ENCODE data around the gene KREMEN2. TPM values are rescaled to one million over a fixed set of nuclear protein-coding genes. Genes with fewer than 3 reads are reported as not detected.
"Not testable (repeated sequence)": the region's sequence is repeated elsewhere in the genome, so short reads cannot be mapped to it uniquely, and the experiment has no call there.

The KREMEN2 gene
- total RNA-seq, 4 donors from 2014 or later = 1.9 to 3.8 (median 2.5) TPM

DNA sequence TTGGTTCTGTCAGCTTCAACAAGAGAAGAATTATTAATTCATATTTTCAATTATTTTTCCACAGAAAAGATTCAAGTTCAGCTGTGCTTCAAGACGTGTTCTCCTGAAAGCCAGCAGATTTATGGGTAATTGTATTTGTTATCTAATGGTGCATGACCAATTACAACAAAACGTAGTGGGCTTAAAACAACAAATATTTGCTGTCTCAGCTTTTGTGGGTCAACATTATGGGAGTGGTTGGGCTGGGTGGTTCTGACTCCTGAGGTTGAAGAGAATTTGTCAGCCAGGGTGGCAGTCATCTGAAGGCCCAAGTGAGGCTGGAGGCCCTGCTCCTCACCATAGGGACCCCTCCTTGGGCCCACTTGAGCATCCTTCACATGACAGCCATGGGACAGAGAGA lies 24.1 kb upstream of the KREMEN2 start:
- intact Hi-C loops (cut with DNase I; ENCODE audit: low total_unique reads) = no loop called here
- H3K4me3 ChIP-seq (ENCODE audit: low read depth, poor library complexity, severe bottlenecking) = no peak overlapping the region
- 83 to 85% methylated on average over 2 of the region's 2 CpGs for WGBS, 2 donors
- no peak for DNase-seq (ENCODE audit: low spot score in 2 of 2)
- TF ChIP-seq POLR2A (IDR thresholded peaks at IDR 0.05) = no peak
- TF ChIP-seq, protein P1, sequence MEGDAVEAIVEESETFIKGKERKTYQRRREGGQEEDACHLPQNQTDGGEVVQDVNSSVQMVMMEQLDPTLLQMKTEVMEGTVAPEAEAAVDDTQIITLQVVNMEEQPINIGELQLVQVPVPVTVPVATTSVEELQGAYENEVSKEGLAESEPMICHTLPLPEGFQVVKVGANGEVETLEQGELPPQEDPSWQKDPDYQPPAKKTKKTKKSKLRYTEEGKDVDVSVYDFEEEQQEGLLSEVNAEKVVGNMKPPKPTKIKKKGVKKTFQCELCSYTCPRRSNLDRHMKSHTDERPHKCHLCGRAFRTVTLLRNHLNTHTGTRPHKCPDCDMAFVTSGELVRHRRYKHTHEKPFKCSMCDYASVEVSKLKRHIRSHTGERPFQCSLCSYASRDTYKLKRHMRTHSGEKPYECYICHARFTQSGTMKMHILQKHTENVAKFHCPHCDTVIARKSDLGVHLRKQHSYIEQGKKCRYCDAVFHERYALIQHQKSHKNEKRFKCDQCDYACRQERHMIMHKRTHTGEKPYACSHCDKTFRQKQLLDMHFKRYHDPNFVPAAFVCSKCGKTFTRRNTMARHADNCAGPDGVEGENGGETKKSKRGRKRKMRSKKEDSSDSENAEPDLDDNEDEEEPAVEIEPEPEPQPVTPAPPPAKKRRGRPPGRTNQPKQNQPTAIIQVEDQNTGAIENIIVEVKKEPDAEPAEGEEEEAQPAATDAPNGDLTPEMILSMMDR (IDR thresholded peaks at IDR 0.05) = no peak

DNA sequence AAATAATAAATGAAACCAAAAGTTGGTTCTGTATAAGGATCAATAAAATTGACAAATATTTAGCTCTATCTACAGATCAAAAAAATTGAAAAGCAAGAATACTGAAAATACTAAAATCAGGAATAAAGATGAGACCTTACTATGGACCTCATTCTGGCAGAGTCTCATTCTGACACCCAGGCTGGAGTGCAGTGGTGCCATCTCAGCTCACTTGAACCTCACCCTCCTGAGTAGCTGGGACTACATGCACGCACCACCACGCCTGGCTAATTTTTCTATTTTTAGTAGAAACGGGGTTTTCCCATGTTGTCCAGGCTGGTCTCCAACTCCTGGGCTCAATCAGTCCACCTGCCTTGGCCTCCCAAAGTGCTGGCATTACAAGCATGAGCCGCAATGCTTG lies 22.0 kb upstream of the KREMEN2 start:
- H3K4me3 ChIP-seq (ENCODE audit: low read depth, poor library complexity, severe bottlenecking) = no peak overlapping the region
- intact Hi-C loops (cut with DNase I; ENCODE audit: low total_unique reads) = no loop called here
- DNase-seq (ENCODE audit: low spot score in 2 of 2) = no peak
- TF ChIP-seq, protein P1 (IDR thresholded peaks at IDR 0.05) = no peak
- no peak for TF ChIP-seq POLR2A (IDR thresholded peaks at IDR 0.05)
- WGBS, 2 donors = 62 to 65% methylated on average over 4 of the region's 4 CpGs

- H3K4me3 ChIP-seq (ENCODE audit: low read depth, poor library complexity, severe bottlenecking); DNase-seq (ENCODE audit: low spot score in 2 of 2); intact Hi-C loops (cut with DNase I; ENCODE audit: low total_unique reads): not testable (repeated sequence)
- 77 to 90% methylated on average over 11 to 12 of the region's 12 CpGs for WGBS, 2 donors
These were observed 20.4 kb upstream of the KREMEN2 start for GRCh38 chr16:2943716-2944115.

DNA sequence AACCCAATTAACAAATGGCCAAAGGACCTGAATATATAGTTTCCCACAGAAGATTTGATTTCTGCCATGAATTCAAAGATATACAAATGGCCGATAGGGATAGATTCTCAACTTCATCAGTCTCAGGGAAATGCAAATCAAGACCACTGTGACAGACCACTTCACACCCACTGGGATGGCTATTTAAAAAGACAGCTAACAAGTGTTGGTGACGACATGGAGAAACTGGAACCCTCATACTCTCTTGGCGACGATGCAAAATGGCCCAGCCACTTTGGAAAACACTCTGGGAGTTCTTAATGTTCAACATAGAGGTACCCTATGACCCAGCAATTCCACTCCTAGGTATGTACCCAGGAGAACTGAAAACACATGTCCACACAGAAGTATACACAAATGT lies 17.4 kb upstream of the KREMEN2 start:
- 95 to 97% methylated on average over 4 of the region's 4 CpGs for WGBS, 2 donors
- TF ChIP-seq POLR2A (IDR thresholded peaks at IDR 0.05) = no peak
- TF ChIP-seq, protein P1 (IDR thresholded peaks at IDR 0.05) = no peak
- intact Hi-C loops (cut with DNase I; ENCODE audit: low total_unique reads) = no loop called here
- DNase-seq (ENCODE audit: low spot score in 2 of 2) = no peak
- no peak overlapping the region for H3K4me3 ChIP-seq (ENCODE audit: low read depth, poor library complexity, severe bottlenecking)

GRCh38 chr16:2948807-2949704 lies 15.0 kb upstream of the KREMEN2 start:
- TF ChIP-seq POLR2A (IDR thresholded peaks at IDR 0.05) = no peak
- TF ChIP-seq, protein P1 (IDR thresholded peaks at IDR 0.05) = no peak
- WGBS, 2 donors = 83 to 87% methylated on average over 31 to 36 of the region's 36 CpGs
- intact Hi-C loops (cut with DNase I; ENCODE audit: low total_unique reads) = no loop called here

DNA sequence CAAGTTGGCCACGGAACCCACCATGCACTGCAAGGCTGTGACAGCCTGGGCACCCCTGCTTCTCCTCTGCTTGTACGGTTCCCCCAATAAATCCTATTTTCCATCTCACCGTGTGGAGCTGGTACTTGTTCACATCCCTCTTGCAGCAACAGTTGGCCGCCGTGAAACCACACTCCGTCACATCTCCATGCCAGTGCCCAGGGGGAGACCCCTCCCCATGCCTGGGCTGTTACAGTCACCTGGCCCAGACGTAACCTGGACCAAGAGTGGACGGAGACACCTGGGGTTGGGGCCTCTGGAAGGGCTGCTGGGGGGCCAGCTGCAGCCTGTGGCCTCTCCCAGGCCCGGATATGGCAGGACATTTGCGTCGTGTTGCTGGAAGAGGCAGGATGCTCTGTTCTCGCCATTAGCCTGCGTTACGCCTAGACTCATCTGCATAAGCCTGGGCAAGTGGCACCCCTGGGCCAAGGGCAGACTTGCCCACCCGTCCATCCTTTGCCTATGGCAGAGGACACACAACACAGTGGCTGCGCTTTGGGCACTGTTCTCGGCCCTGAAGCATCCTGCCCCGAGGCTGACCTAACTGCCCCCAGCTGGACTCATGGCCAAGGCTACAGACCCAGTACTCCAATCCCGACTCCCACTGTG lies 14.2 kb upstream of the KREMEN2 start:
- H3K4me3 ChIP-seq (ENCODE audit: low read depth, poor library complexity, severe bottlenecking) = no peak overlapping the region
- 84 to 91% methylated on average over 17 to 19 of the region's 19 CpGs for WGBS, 2 donors
- no peak for DNase-seq (ENCODE audit: low spot score in 2 of 2)
- intact Hi-C loops (cut with DNase I; ENCODE audit: low total_unique reads) = no loop called here
- TF ChIP-seq POLR2A (IDR thresholded peaks at IDR 0.05) = no peak
- TF ChIP-seq, protein P1 (IDR thresholded peaks at IDR 0.05) = no peak

More at GRCh38 chr16:2948807-2949704, 15.0 kb upstream of the KREMEN2 start:
- no peak overlapping the region for H3K4me3 ChIP-seq (ENCODE audit: low read depth, poor library complexity, severe bottlenecking)
- no peak for DNase-seq (ENCODE audit: low spot score in 2 of 2)
